K562 (cell line): ENCODE measurements around the gene TALDO1.

Source experiments
- EGR1 ChIP-seq: fragments of 450-650 bp; conservative IDR thresholded peaks from 2 replicates; pipeline ENCODE4 v1.6.1; 2017; ENCODE audit warnings: mild to moderate bottlenecking
- GATAD2A ChIP-seq: fragments of 450-650 bp; IDR thresholded peaks from 2 replicates; pipeline ENCODE4 v1.6.1; 2017
- PHTF2 ChIP-seq: fragments of 250-450 bp; sonication (Bioruptor Pico); IDR thresholded peaks from 2 replicates; pipeline ENCODE4 v1.5.0; 2021; ENCODE audit warnings: mild to moderate bottlenecking
- POLR2AphosphoS5 ChIP-seq: IDR thresholded peaks from 2 replicates; pipeline ENCODE4 v1.6.1; 2011; ENCODE audit warnings: mild to moderate bottlenecking, low read depth, low read length, moderate library complexity; ENCODE audit not compliant: control insufficient read depth, insufficient read depth
- PTBP1 ChIP-seq: fragments of 200-400 bp; formaldehyde crosslinking; IDR thresholded peaks from 2 replicates; pipeline ENCODE4 v1.6.1; 2017; ENCODE audit warnings: low read depth, low read length
- RAD21 ChIP-seq, 2 experiments: fragments of 250-450 bp in 1 of 2; fragments of 450-650 bp in 1 of 2; sonication (Bioruptor Pico) in 1 of 2; formaldehyde crosslinking in 1 of 2; IDR thresholded peaks in 1 of 2; conservative IDR thresholded peaks in 1 of 2; 2 replicates each; pipeline versions ENCODE4 v1.4.0 to v1.8.0; 2020 to 2022; ENCODE audit warnings: mild to moderate bottlenecking in 2 of 2, moderate library complexity in 1 of 2
- SP1 ChIP-seq: sonication (generic); formaldehyde crosslinking; IDR thresholded peaks from 2 replicates; pipeline ENCODE4 v1.8.1; 2022; ENCODE audit warnings: mild to moderate bottlenecking, missing genetic modification reagents
- STAT5A ChIP-seq: IDR thresholded peaks from 2 replicates; pipeline ENCODE4 v1.6.1; 2012; ENCODE audit warnings: low read length, inconsistent platforms, borderline replicate concordance
- TEAD4 ChIP-seq, 2 experiments: sonication (generic) in 1 of 2; formaldehyde crosslinking in 1 of 2; IDR thresholded peaks; 2 replicates each; pipeline versions ENCODE4 v1.6.1 to v1.8.0; 2012 to 2022; ENCODE audit warnings: borderline replicate concordance in 1 of 2, inconsistent platforms in 1 of 2, low read length in 1 of 2, mild to moderate bottlenecking in 1 of 2, missing genetic modification reagents in 1 of 2
- YY1 ChIP-seq, 3 experiments: IDR thresholded peaks; 2 replicates each; pipeline ENCODE4 v1.6.1; 2011; ENCODE audit warnings: low read length in 2 of 3, mild to moderate bottlenecking in 2 of 3, moderate library complexity in 2 of 3, borderline replicate concordance in 1 of 3, control low read depth in 1 of 3, low read depth in 1 of 3; ENCODE audit not compliant: insufficient read depth in 3 of 3, insufficient replicate concordance in 2 of 3, control insufficient read depth in 1 of 3, insufficient read length in 1 of 3; ENCODE audit errors: extremely low read depth in 1 of 3
- ZBTB40 ChIP-seq, 2 experiments: fragments of 450-650 bp in 1 of 2; sonication (generic) in 1 of 2; formaldehyde crosslinking in 1 of 2; IDR thresholded peaks; 2 replicates each; pipeline versions ENCODE4 v1.7.1 to v1.9.0; 2016 to 2022; ENCODE audit warnings: inconsistent platforms in 1 of 2, mild to moderate bottlenecking in 1 of 2, missing genetic modification reagents in 1 of 2

- TF ChIP-seq EGR1 (no peak), SP1 (CRISPR knock-in tag) (no peak), PTBP1 (no peak; the same call in 1 of the 2 replicates), POLR2AphosphoS5 (no peak), PHTF2 (CRISPR knock-in tag) (no peak), GATAD2A (no peak), TEAD4 (IDR thresholded peaks at IDR 0.05; ENCODE audit: low read length) (no peak), TEAD4 (CRISPR knock-in tag; IDR thresholded peaks at IDR 0.05; ENCODE audit: borderline replicate concordance) (peak; percentile 14; the same call in 1 of the 2 replicates), STAT5A (no peak), RAD21 (CRISPR knock-in tag; conservative IDR thresholded peaks at IDR 0.05 in 1 of 2, IDR thresholded peaks at IDR 0.05 in 1 of 2) (no peak), ZBTB40 (IDR thresholded peaks at IDR 0.05) (no peak), ZBTB40 (CRISPR knock-in tag; IDR thresholded peaks at IDR 0.05) (no peak), YY1 (IDR thresholded peaks at IDR 0.05; ENCODE audit: borderline replicate concordance in 1 of 3, control insufficient read depth in 1 of 3, extremely low read depth in 1 of 3, insufficient read depth in 3 of 3, insufficient read length in 1 of 3, insufficient replicate concordance in 2 of 3, low read depth in 1 of 3, low read length in 2 of 3) (no peak)
These were observed 62.8 kb downstream of the TALDO1 start for GRCh38 chr11:810040-810567.
